Right forelimb (tissue), 1 donor: ENCODE results near the gene MRPS7.

ENCODE experiments used
- DNase-seq: peaks from one replicate; pipeline ENCODE4 v3.0.0-alpha.2; 2018

Gene MRPS7

DNA sequence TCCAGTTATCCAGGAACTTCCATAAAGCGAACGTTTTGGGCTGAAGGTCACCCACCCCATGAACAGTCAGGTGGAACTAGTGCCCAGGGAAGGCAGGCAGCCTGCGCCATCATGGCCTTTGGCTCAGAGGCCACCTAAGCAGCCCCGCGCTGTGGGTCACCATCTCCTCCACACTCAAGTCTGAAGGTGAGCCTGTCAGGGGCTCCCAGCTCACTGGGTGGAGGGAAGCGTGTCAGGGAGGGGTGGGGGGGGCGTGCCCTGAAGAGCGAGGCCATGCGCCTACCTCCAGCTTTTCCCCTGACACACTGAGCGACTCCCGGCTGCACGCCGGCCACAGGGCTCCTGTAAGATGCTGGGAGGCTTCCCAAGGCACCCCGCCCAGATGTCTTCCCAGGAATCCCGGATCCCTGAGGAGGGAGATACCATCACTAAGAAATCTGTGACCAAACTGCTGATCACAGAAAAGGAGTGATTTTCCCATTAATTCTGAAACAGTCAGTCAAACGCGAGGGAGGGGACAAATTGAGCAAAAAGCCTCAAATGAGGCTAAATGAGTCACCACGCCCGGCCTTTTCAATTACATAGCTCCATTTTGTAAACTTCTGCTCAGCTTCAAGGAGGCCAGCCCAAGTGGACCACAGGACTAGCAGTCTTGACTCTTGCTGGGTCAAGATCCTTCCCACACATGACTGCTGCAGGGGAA lies 54.0 kb downstream of the MRPS7 start:
- DNase-seq, result no peak
